OCI-M2 (cell line): ENCODE measurements around the gene TAOK2.

Experiments used
- DNase-seq: peaks from one replicate; lab custom pipeline; 2025; ENCODE audit not compliant: unreplicated experiment; lab: John Stamatoyannopoulos, UW

Gene TAOK2

GRCh38 chr16:29963021-29963743, 10.5 kb upstream of the TAOK2 start:
- DNase-seq = no peak

- DNase-seq = no peak
These were observed 5.5 kb upstream of the TAOK2 start for GRCh38 chr16:29968205-29968604.

- DNase-seq = no peak
These were observed 2.4 kb upstream of the TAOK2 start for GRCh38 chr16:29971304-29971703.

GRCh38 chr16:29972500-29972899, 1.2 kb upstream of the TAOK2 start:
- no peak for DNase-seq

GRCh38 chr16:29972992-29973383, 680 bp upstream of the TAOK2 start:
- no peak for DNase-seq

- peak; percentile 28 for DNase-seq
These were observed 844 bp downstream of the TAOK2 start for GRCh38 chr16:29974291-29975133.

GRCh38 chr16:29975134-29975538, 1.5 kb downstream of the TAOK2 start:
- DNase-seq = no peak

GRCh38 chr16:29975811-29976511, 2.3 kb downstream of the TAOK2 start:
- DNase-seq = no peak

GRCh38 chr16:29977063-29977825, 3.6 kb downstream of the TAOK2 start:
- no peak for DNase-seq

- no peak for DNase-seq
These were observed 4.4 kb downstream of the TAOK2 start for GRCh38 chr16:29978081-29978480.

GRCh38 chr16:29978564-29979270, 5.0 kb downstream of the TAOK2 start:
- DNase-seq = no peak

GRCh38 chr16:29982560-29983419, 9.1 kb downstream of the TAOK2 start:
- no peak for DNase-seq

- DNase-seq = no peak
These were observed 9.9 kb downstream of the TAOK2 start for GRCh38 chr16:29983420-29984136.

GRCh38 chr16:29984137-29984763, 10.6 kb downstream of the TAOK2 start:
- DNase-seq = no peak

GRCh38 chr16:29984764-29985147, 11.1 kb downstream of the TAOK2 start:
- DNase-seq = no peak

GRCh38 chr16:29985271-29985811, 11.7 kb downstream of the TAOK2 start:
- DNase-seq = no peak

GRCh38 chr16:29986231-29986630, 12.6 kb downstream of the TAOK2 start:
- DNase-seq = no peak

GRCh38 chr16:29986931-29987330, 13.3 kb downstream of the TAOK2 start:
- DNase-seq = no peak
